Activated naive CD8-positive, alpha-beta T cell treated with anti-CD3 and anti-CD28 coated beads for 36 hours (primary cell): ENCODE results near the gene PDZRN4. TPM values are rescaled to one million over a fixed set of nuclear protein-coding genes. Genes with fewer than 3 reads are reported as not detected.

ENCODE experiments used
- DNase-seq: peaks from one replicate; pipeline ENCODE4 v3.0.0; 2021
- H3K27ac Mint-ChIP-seq: one replicate; pipeline ENCODE4 v1.8.0; 2022; ENCODE audit warnings: mild to moderate bottlenecking, moderate library complexity, mixed read lengths
- H3K27me3 Mint-ChIP-seq: one replicate; pipeline ENCODE4 v1.8.0; 2022; ENCODE audit warnings: mild to moderate bottlenecking, mixed read lengths
- H3K36me3 Mint-ChIP-seq: one replicate; pipeline ENCODE4 v1.8.0; 2021; ENCODE audit warnings: mild to moderate bottlenecking, mixed read lengths
- H3K4me1 Mint-ChIP-seq: one replicate; pipeline ENCODE4 v1.8.0; 2021; ENCODE audit warnings: mixed read lengths
- H3K4me3 Mint-ChIP-seq: one replicate; pipeline ENCODE4 v1.8.0; 2022; ENCODE audit warnings: mild to moderate bottlenecking, moderate library complexity, mixed read lengths
- H3K9me3 Mint-ChIP-seq: one replicate; pipeline ENCODE4 v1.8.0; 2022; ENCODE audit warnings: mixed read lengths
- total RNA-seq, 2 experiments: library from RNA; stranded (reverse); gene quantifications; one replicate each; pipeline ENCODE4 v1.2.3, GENCODE V29; 2021

PDZRN4 gene
- total RNA-seq, 2 experiments from 2014 or later: not detected

DNA sequence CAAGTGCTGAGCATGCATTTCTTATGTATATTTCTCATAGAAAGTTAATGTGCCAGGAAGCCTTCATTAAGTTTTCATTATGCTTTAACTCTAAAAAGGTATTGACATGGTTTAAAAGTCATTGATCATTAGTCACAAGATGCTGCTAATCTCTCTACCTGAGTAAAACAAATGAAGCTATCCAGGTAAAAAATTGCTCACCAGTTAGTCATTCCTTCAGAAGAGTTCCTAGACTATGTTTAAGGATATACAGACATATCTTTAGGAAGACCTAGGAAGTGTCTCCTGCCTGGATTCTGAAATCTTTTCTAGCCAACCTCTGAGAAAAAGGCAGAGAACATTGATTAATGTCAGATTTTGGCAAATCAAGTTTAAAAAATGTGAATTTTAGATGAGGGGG, 274.2 kb downstream of the PDZRN4 start:
- Mint-ChIP-seq H3K9me3 (no peaks in the 10 kb centered on the region), H3K27ac (no peak overlapping the region), H3K4me1 (no peaks in the 10 kb centered on the region), H3K27me3 (no peaks in the 10 kb centered on the region), H3K4me3 (no peak overlapping the region), H3K36me3 (no peaks in the 10 kb centered on the region)
- DNase-seq: no peak

DNA sequence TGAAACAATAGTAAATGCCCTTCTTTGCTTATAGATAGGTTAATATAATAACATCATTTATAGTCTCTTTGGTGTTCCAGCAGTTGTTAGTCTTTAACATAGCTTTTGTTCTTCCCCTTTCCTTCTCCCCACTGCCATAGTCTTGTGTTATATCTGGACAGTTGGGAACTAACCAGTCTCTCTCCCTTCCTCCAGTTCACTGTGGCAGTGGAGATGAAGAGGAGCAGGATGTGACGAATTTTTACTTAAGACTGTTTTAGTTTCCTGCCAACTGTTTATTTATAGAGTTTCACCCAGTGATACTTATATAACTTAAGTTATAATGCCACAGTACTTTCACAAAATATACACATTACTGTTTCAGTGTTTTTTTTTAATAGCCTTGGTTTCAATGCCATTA, 277.4 kb downstream of the PDZRN4 start:
- H3K36me3 Mint-ChIP-seq: no peaks in the 10 kb centered on the region

DNA sequence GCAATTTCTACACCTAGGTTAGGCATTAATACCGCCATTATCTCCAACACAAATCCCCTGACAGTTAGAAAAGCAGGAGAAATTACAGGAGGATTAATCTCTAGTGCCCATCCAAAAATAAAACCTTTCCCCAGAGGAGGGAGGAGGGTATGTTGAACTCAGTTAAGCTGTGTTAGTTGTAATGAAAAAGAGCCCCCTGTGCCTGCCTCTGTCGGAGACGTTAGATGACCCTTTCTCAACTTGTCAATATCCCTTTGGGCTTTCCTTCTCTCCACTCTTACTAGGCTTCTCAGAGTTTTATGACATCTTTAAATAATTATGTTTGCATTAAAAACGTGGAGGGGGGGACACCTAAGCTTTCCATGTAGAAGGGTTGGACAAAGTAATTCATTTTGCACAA, 278.2 kb downstream of the PDZRN4 start:
- H3K9me3 Mint-ChIP-seq: no peaks in the 10 kb centered on the region
- H3K27me3 Mint-ChIP-seq: no peaks in the 10 kb centered on the region
- no peak overlapping the region for H3K4me3 Mint-ChIP-seq
- H3K4me1 Mint-ChIP-seq: no peaks in the 10 kb centered on the region
- no peak for DNase-seq
- H3K36me3 Mint-ChIP-seq: no peaks in the 10 kb centered on the region
- H3K27ac Mint-ChIP-seq: no peak overlapping the region

More for the DNA sequence above, 277.4 kb downstream of the PDZRN4 start:
- Mint-ChIP-seq H3K27ac (no peak overlapping the region), H3K4me1 (no peaks in the 10 kb centered on the region), H3K4me3 (no peak overlapping the region), H3K27me3 (no peaks in the 10 kb centered on the region), H3K9me3 (no peaks in the 10 kb centered on the region)
- no peak for DNase-seq

DNA sequence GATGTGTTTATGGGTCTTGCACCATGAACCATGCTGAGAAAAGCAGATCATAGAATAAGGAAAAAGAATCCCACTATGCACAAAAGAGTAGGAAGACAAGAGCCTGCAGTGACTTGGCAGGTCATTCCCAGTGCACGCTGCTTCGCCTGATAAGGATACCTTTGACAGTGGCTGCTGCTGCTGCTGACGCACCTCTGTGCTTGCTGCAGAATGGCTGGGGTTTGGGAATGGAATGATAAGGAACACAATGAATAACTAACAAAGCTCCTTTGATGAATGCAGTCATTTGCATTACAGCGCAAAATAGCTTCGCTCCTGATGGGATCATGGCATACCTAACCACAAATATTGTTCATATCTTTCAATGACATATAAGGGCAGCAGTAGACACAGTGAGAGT, 278.7 kb downstream of the PDZRN4 start:
- H3K4me1 Mint-ChIP-seq: no peaks in the 10 kb centered on the region
- H3K36me3 Mint-ChIP-seq: no peaks in the 10 kb centered on the region
- H3K9me3 Mint-ChIP-seq: no peaks in the 10 kb centered on the region
- no peak for DNase-seq
- H3K27me3 Mint-ChIP-seq: no peaks in the 10 kb centered on the region
- H3K27ac Mint-ChIP-seq: no peak overlapping the region
- no peak overlapping the region for H3K4me3 Mint-ChIP-seq

DNA sequence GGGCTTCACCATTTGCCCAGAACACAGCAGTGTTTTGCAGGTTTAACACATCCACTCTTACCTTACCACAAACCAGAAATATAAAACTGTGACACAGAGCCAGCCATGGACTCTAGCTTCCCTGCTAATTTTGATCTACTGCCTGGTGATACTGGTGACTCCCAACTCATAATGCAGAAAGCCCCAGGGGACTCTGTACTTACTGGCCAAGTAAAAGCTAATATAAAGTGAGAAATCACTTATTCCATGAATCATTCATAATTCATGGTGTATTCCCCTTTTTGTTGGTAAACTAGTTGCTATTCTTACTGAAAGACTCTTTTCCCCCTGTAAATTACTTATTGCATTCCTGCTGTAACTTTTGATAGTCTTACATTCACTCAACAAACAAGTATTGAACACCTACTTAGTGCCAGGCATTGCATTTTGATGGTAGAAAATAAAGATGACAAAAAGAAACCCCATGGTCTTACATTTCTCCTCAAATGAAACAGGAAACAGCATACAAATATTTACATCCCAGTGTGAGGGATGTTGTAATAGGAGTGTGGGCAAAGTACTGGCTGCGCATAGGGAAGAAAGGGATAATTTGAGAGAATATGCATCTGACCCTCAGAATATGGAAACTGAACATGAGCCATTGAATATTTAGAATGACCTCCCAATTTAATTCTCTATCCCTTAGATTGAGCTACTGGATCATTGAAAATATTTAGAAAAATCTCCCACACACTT, 279.6 kb downstream of the PDZRN4 start:
- H3K36me3 Mint-ChIP-seq: no peaks in the 10 kb centered on the region
- H3K27me3 Mint-ChIP-seq: no peaks in the 10 kb centered on the region
- H3K4me3 Mint-ChIP-seq: no peak overlapping the region
- H3K27ac Mint-ChIP-seq: no peak overlapping the region
- no peaks in the 10 kb centered on the region for H3K4me1 Mint-ChIP-seq
- H3K9me3 Mint-ChIP-seq: no peaks in the 10 kb centered on the region
- DNase-seq: no peak

DNA sequence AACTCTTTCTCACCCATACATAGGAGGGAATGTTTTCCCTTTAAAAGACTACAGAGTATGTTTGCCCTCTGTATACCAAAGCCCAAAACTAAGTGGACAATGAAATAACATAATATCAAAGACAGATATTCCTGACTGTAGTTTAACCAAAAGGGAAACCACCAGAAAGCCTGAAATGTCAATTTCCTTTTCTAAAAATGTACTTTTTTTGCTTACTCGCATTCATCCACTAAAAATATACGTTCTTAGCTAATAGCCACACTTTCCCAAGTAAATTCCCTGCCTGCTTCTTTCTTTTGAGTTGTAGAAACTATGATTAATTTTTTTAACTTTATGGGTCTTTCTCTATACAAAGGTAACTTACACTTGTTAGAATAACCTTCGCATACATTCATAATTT, 280.2 kb downstream of the PDZRN4 start:
- no peaks in the 10 kb centered on the region for H3K36me3 Mint-ChIP-seq
- H3K27me3 Mint-ChIP-seq: peaks cover under 1% of the 10 kb centered on the region
- no peak overlapping the region for H3K4me3 Mint-ChIP-seq
- DNase-seq: no peak
- no peak overlapping the region for H3K27ac Mint-ChIP-seq
- H3K4me1 Mint-ChIP-seq: no peaks in the 10 kb centered on the region
- H3K9me3 Mint-ChIP-seq: no peaks in the 10 kb centered on the region

DNA sequence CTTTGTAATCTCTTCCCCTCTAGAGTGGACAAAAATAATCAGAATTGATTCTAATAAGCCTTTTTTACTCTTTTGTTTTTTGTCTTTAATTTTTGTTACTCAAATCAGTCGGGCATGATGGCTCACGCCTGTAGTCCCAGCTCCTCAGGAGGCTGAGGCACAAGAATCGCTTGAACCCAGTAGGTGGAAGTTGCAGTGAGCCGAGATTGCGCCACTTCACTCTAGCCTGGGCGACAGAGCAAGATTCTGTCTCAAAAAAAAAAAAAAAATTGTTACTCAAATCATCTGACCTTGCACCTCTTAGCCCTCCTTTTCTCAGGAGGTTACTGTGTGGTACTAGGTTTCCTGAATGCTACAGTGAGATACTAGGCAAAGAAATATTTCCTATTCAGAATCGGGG, 280.6 kb downstream of the PDZRN4 start:
- no peak overlapping the region for H3K27ac Mint-ChIP-seq
- H3K36me3 Mint-ChIP-seq: no peaks in the 10 kb centered on the region
- H3K4me1 Mint-ChIP-seq: no peaks in the 10 kb centered on the region
- H3K9me3 Mint-ChIP-seq: no peaks in the 10 kb centered on the region
- no peak for DNase-seq
- peaks cover 4% of the 10 kb centered on the region for H3K27me3 Mint-ChIP-seq
- no peak overlapping the region for H3K4me3 Mint-ChIP-seq

DNA sequence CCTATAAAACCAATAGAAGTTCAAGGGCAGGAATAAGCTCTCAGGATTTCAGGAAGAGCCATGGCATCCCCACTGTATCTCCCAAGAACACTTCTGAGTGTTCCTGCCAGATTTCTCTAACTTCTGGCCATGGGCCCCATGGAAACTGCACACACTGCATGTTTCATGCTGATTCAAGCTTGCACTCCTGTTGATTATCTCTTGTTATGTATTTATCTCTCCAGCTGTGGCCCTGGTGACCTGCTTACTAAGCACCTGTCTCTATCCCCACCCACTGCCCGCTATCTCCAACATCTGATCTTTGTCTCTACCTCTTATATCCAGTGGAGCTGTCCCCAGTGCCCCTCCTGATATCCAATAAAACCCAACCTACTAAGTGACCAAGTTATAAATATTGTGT, 285.3 kb downstream of the PDZRN4 start:
- DNase-seq: no peak
- Mint-ChIP-seq H3K4me1 (no peaks in the 10 kb centered on the region), H3K4me3 (no peak overlapping the region), H3K27ac (no peak overlapping the region), H3K36me3 (no peaks in the 10 kb centered on the region), H3K27me3 (peaks cover 7% of the 10 kb centered on the region), H3K9me3 (no peaks in the 10 kb centered on the region)

DNA sequence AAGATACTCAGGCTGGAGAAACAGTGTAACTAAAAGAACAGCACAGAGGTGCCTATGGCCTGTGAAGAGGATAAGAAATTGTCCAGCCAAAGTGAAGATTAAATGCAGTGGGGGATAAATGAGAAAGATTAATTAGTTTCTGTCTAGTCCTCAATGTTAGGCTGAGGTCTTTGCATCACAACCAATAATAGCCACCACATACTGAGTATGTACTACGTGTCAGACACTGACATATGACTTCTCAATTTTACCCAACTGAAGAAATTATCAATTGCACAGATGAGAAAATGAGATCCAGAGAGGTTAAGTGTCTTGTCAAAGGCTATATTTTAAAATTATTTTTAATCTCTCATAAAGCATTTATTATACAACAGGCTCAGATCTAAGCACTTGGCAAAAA, 285.9 kb downstream of the PDZRN4 start:
- no peak for DNase-seq
- no peaks in the 10 kb centered on the region for H3K36me3 Mint-ChIP-seq
- no peak overlapping the region for H3K4me3 Mint-ChIP-seq
- no peak overlapping the region for H3K27ac Mint-ChIP-seq
- H3K4me1 Mint-ChIP-seq: no peaks in the 10 kb centered on the region
- H3K9me3 Mint-ChIP-seq: no peaks in the 10 kb centered on the region
- peaks cover 7% of the 10 kb centered on the region for H3K27me3 Mint-ChIP-seq

DNA sequence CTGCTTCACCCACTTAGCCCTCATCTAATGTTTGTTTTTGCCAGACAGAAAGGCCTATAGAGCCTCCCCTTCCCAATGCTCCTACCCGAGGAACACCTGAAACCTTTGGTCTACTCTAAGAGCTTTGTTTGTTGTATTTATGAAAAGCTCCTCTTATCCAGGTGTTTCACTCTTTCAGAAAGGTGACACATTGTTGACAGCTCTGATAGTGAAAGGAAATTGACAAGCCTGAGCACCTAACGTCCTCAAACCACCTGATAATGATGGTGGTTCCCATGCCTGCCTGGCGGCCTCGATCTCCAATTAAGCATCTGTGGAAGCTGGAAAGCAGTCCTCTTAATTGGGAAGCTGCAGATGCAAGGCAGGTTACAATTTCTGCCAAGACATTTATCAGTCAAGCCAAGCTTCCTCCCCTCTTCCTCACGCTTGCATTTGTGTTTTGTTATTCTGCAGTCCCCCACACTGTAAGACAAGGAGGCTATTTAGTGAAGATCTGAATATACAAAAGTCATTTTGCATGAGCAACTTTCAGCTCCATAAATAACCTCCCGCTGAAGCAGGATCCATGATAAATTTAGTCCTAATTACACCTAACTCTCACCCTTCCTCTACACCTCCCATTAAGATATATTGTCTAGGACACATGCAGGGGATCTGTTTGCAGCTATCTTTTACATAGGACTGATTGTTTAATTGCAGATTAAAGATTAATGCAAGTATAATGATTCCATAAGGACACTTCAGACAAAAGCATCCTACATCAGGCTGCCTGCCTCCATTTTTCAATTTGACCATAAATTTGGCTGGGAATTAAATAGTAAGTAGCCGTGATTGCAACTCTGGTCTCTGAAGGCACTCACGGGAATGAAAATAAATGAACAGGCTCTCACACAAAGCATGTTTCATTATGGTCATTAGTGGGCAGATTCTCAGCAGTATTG, 288.6 kb downstream of the PDZRN4 start:
- Mint-ChIP-seq H3K27ac (no peak overlapping the region), H3K36me3 (no peaks in the 10 kb centered on the region), H3K4me3 (no peak overlapping the region), H3K9me3 (no peaks in the 10 kb centered on the region), H3K27me3 (peaks cover 7% of the 10 kb centered on the region), H3K4me1 (no peaks in the 10 kb centered on the region)
- DNase-seq: no peak

DNA sequence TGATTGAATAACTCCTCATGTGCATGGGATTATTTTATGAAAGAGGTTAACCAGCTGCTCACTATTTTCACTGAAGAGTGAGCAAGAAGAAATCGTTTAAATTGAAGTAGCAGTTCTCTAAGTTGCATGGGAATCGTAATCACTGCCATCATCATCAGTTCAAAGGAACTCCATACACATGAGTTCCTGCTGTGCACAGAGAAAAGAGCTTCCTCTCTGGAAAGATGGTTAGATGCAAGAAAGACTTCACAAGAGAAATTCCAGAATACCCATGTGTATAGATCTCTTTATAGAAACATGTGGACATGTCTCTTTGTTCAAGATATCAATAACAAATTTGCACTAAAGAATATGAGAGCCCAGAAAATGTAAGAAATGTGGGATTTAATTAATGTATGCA, 291.3 kb downstream of the PDZRN4 start:
- Mint-ChIP-seq H3K4me3 (no peak overlapping the region), H3K4me1 (no peaks in the 10 kb centered on the region), H3K9me3 (no peaks in the 10 kb centered on the region), H3K27ac (no peak overlapping the region), H3K27me3 (peaks cover 3% of the 10 kb centered on the region), H3K36me3 (no peaks in the 10 kb centered on the region)
- no peak for DNase-seq

DNA sequence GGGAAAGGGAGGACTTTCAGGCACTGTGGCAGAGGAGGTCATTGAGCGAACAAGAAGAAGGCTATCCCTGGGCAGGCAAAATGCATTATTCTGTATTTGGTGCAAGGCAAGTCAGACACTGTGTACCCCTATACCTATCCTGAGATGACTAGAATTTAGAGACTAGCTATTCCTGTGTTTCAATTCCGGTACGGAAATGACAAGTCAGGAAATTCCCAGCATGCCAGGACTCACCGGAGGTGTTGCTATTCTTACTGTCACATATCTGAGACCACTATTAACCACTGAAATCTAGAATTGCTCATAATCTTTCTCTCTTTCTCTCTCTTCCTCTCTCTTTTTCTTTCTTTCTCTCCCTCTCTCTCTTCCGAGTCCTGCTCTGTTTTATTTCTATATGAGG, 297.1 kb downstream of the PDZRN4 start:
- no peak overlapping the region for H3K4me3 Mint-ChIP-seq
- peaks cover 10% of the 10 kb centered on the region for H3K27me3 Mint-ChIP-seq
- H3K4me1 Mint-ChIP-seq: no peaks in the 10 kb centered on the region
- H3K9me3 Mint-ChIP-seq: no peaks in the 10 kb centered on the region
- no peak for DNase-seq
- no peak overlapping the region for H3K27ac Mint-ChIP-seq
- no peaks in the 10 kb centered on the region for H3K36me3 Mint-ChIP-seq

DNA sequence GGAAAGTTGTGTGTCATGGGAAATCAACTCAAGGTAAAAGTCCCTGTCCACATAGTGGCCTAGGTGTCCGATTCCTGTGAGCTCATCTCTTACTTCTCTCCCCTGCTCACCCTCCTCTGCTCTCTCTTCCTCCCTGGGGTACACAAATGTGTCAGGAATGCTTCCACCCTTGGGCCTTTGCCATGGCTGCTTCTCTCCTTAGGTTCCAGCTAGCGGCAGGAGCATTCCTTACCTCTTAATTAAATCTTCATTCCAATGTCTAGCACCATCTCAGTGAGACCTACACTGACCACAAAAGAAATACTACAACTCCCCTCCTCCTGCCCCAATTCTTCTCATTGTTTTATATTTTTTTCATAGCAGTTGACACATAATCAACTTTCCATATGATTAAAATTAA, 298.6 kb downstream of the PDZRN4 start:
- DNase-seq: no peak
- Mint-ChIP-seq H3K36me3 (no peaks in the 10 kb centered on the region), H3K27ac (no peak overlapping the region), H3K4me1 (no peaks in the 10 kb centered on the region), H3K27me3 (peaks cover 10% of the 10 kb centered on the region), H3K9me3 (no peaks in the 10 kb centered on the region), H3K4me3 (no peak overlapping the region)

DNA sequence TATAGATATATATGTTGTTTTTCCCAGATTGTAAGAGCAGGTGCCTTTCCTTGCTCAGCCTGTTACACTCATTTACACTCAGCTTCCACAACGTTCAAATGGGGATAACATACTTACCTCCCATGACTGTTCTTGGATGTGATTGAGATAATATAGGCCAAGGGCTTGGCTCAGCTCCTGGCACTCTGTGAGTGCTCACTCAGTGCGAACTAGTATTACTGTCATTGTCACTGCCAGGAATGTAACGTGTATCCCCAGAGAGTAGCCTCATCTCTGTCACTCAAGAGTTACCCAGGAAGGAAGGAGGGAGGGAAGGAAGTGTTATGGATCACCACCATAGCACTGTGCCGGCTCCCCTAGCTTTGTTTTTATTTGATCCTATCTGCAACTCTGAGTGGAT, 307.9 kb downstream of the PDZRN4 start:
- Mint-ChIP-seq H3K4me3 (no peak overlapping the region), H3K9me3 (no peaks in the 10 kb centered on the region), H3K27ac (no peak overlapping the region), H3K27me3 (peaks cover 7% of the 10 kb centered on the region), H3K4me1 (no peaks in the 10 kb centered on the region), H3K36me3 (no peaks in the 10 kb centered on the region)
- no peak for DNase-seq

DNA sequence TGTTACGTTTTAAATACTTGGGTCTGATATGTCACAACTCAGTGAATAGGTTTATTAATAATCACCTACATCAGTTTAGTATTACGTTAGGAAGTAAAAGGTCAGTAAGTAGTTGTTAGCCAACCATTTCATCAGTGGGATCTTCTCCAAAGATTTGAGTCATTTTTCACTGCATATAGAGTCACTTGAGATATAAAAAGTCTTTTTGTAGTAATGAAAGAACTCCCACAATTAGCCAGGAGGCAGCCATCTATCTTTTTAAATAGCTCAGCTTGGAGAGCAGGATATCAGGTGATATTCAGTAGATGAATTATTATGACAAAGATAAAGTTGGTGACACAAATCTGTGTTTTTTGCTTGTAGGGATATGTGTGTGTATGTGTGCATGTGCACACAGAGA, 309.3 kb downstream of the PDZRN4 start:
- no peaks in the 10 kb centered on the region for H3K4me1 Mint-ChIP-seq
- no peaks in the 10 kb centered on the region for H3K36me3 Mint-ChIP-seq
- no peak overlapping the region for H3K4me3 Mint-ChIP-seq
- H3K27me3 Mint-ChIP-seq: peaks cover 9% of the 10 kb centered on the region
- no peak for DNase-seq
- no peaks in the 10 kb centered on the region for H3K9me3 Mint-ChIP-seq
- no peak overlapping the region for H3K27ac Mint-ChIP-seq

DNA sequence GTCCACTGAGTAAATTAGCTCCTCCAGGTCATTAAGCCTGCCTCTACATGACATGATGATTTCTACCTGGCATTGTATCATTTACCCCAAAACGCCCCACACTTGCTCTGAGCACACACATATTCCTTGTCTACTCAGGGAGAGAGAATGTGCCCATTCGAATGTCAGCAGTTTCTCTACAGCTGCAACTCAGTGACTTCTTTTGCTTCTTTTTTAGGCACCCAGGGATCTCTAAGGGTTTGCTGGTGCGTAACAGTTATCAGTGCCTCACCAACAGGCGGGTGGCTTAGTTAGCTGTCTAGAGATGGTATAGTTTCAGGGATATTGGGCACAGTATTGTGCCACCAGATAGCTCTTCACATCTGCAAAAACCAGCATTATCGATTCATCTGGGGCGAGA, 316.9 kb downstream of the PDZRN4 start:
- Mint-ChIP-seq H3K4me3 (no peak overlapping the region), H3K36me3 (no peaks in the 10 kb centered on the region), H3K27ac (no peak overlapping the region), H3K9me3 (no peaks in the 10 kb centered on the region), H3K27me3 (peaks cover 17% of the 10 kb centered on the region), H3K4me1 (no peaks in the 10 kb centered on the region)
- DNase-seq: no peak
